ENCODE data around the gene ANP32A. TPM values are rescaled to one million over a fixed set of nuclear protein-coding genes. Genes with fewer than 3 reads are reported as not detected.

ANP32A gene
- total RNA-seq, 4 donors from 2014 or later: 27.1 to 55.8 (median 50.6) TPM

- intact Hi-C loops (cut with DNase I; ENCODE audit: low total_unique reads) (loop anchor here (5.0 kb wide), 1 partner anchor 43 kb away; no protein-coding TSS in a partner anchor), in situ Hi-C loops (cut with MboI; ENCODE audit: low sequenced_read_pairs in 4 of 4) (no loop called here)
- TF ChIP-seq POLR2A (IDR thresholded peaks at IDR 0.05): no peak
- TF ChIP-seq, protein P1, sequence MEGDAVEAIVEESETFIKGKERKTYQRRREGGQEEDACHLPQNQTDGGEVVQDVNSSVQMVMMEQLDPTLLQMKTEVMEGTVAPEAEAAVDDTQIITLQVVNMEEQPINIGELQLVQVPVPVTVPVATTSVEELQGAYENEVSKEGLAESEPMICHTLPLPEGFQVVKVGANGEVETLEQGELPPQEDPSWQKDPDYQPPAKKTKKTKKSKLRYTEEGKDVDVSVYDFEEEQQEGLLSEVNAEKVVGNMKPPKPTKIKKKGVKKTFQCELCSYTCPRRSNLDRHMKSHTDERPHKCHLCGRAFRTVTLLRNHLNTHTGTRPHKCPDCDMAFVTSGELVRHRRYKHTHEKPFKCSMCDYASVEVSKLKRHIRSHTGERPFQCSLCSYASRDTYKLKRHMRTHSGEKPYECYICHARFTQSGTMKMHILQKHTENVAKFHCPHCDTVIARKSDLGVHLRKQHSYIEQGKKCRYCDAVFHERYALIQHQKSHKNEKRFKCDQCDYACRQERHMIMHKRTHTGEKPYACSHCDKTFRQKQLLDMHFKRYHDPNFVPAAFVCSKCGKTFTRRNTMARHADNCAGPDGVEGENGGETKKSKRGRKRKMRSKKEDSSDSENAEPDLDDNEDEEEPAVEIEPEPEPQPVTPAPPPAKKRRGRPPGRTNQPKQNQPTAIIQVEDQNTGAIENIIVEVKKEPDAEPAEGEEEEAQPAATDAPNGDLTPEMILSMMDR (IDR thresholded peaks at IDR 0.05 in 4 of 5, conservative IDR thresholded peaks at IDR 0.05 in 1 of 5): no peak
- Histone ChIP-seq H3K36me3 (no peaks in the 10 kb centered on the region), H3K4me1 (no peaks in the 10 kb centered on the region), H3K27me3 (peaks cover 5 to 29% (median 13%) of the 10 kb centered on the region in 3 donors), H3K9me3 (peaks cover 0 to 14% (median 0%) of the 10 kb centered on the region in 3 donors), H3K4me3 (no peak overlapping the region), H3K27ac (no peak overlapping the region)
- no peak for ATAC-seq
- no peak for DNase-seq
Observed at GRCh38 chr15:68833700-68834331, 13.1 kb upstream of the ANP32A start.

DNA sequence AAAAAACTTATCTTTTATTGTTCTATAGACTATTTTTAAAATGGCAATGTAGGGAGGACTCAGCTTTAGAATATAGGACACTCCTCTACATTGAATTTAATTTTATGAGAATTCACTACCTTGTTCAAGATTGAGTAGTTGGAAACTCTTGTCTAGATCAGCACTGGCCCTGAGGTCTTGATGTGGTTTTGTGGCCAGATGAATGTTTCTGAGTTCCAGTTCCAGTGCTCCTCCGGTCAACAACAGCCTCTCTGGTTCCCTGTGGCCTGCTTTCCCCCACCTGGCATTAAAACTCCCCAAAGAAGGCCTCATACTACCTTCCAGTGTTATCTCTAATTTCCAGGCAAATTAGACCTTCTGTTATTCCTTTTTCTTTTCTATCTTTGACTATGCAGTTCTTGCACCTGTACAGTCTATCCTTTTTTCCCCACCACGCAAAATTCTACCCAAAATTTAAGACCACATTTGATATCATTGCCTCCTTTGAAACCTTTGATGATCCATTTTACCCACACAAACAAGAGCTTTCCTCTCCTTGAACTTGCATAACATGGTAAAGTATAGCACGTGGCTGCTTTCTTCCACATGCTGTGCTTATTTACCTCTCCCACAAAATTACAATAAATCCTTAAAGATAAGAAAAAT is 9.6 kb upstream of the ANP32A start:
- ATAC-seq: no peak
- H3K27me3 ChIP-seq: peaks cover 0 to 13% (median 8%) of the 10 kb centered on the region in 3 donors
- H3K27ac ChIP-seq: no peak overlapping the region
- no peaks in the 10 kb centered on the region for H3K4me1 ChIP-seq
- TF ChIP-seq, protein P1 (IDR thresholded peaks at IDR 0.05 in 4 of 5, conservative IDR thresholded peaks at IDR 0.05 in 1 of 5): no peak
- no peak for TF ChIP-seq POLR2A (IDR thresholded peaks at IDR 0.05)
- in situ Hi-C loops (cut with MboI; ENCODE audit: low sequenced_read_pairs in 4 of 4): no loop called here
- no peaks in the 10 kb centered on the region for H3K36me3 ChIP-seq
- intact Hi-C loops (cut with DNase I; ENCODE audit: low total_unique reads): loop anchor here (5.0 kb wide), 1 partner anchor 47 kb away; no protein-coding TSS in a partner anchor
- DNase-seq: no peak
- H3K4me3 ChIP-seq: no peak overlapping the region
- no peaks in the 10 kb centered on the region for H3K9me3 ChIP-seq

DNA sequence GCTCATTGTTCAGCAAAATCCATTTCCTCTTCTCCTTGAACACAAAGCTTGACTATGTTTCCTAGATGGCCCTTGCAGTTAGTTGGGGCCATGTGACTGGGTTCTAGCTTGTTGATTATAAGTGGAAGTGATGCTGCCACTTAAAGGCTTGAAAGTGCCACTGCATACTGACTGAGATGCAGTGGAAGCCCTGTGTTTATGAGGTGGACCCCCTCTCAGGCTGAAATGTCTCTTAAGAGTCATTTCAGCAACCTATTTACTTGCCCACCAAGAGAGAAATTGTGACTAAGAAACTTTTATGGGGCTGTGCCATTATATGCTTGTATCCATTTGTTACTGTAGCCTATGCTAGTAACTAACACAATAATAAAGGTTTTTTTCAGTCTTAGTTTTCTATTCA is 8.4 kb upstream of the ANP32A start:
- Histone ChIP-seq H3K4me1 (no peaks in the 10 kb centered on the region), H3K4me3 (no peak overlapping the region), H3K27me3 (peaks cover 0 to 8% (median 7%) of the 10 kb centered on the region in 3 donors), H3K36me3 (no peaks in the 10 kb centered on the region), H3K27ac (no peak overlapping the region), H3K9me3 (no peaks in the 10 kb centered on the region)
- DNase-seq (no peak), ATAC-seq (peak; percentile 60 to 62)
- in situ Hi-C loops (cut with MboI; ENCODE audit: low sequenced_read_pairs in 4 of 4) (no loop called here), intact Hi-C loops (cut with DNase I; ENCODE audit: low total_unique reads) (loop anchor here (1.0 to 5.0 kb wide), 2 partner anchors 46 to 97 kb away; no protein-coding TSS in a partner anchor)
- TF ChIP-seq, protein P1 (IDR thresholded peaks at IDR 0.05 in 4 of 5, conservative IDR thresholded peaks at IDR 0.05 in 1 of 5): peak; percentile 8 to 61 (median 47)
- TF ChIP-seq POLR2A (IDR thresholded peaks at IDR 0.05): no peak

- ATAC-seq (no peak), DNase-seq (no peak)
- Histone ChIP-seq H3K4me3 (no peak overlapping the region), H3K27me3 (no peaks in the 10 kb centered on the region), H3K4me1 (peaks cover 6 to 8% of the 10 kb centered on the region in 2 donors), H3K27ac (no peak overlapping the region), H3K9me3 (no peaks in the 10 kb centered on the region), H3K36me3 (no peaks in the 10 kb centered on the region)
- in situ Hi-C loops (cut with MboI; ENCODE audit: low sequenced_read_pairs in 4 of 4): no loop called here
- intact Hi-C loops (cut with DNase I; ENCODE audit: low total_unique reads): no loop called here
- TF ChIP-seq POLR2A (IDR thresholded peaks at IDR 0.05): no peak
- TF ChIP-seq, protein P1 (IDR thresholded peaks at IDR 0.05 in 4 of 5, conservative IDR thresholded peaks at IDR 0.05 in 1 of 5): no peak
Observed at GRCh38 chr15:68823561-68823960, 2.9 kb upstream of the ANP32A start.
